Astrocyte of the spinal cord (primary cell): Measurements from ENCODE around the gene CCDC191.

Experiments used
- DNase-seq: peaks from one replicate; pipeline ENCODE4 v3.0.0; 2011; ENCODE audit warnings: low read depth, low spot score
- H3K4me3 ChIP-seq: 2 replicates; pipeline ENCODE4 v1.5.1; 2011; ENCODE audit warnings: low read depth, mild to moderate bottlenecking, low read length, moderate library complexity
- in situ Hi-C: cut with HindIII; loops from 2 replicates; pipeline ENCODE4 v1.10.0; 2017; ENCODE audit warnings: low sequenced_read_pairs
- TF ChIP-seq, protein P1 (sequence below): IDR thresholded peaks from 2 replicates; pipeline ENCODE4 v1.5.1; 2012; ENCODE audit warnings: low read depth, mild to moderate bottlenecking, low read length, inconsistent platforms

Gene CCDC191

GRCh38 chr3:113983544-113983943, 72.8 kb downstream of the CCDC191 start:
- TF ChIP-seq, protein P1, sequence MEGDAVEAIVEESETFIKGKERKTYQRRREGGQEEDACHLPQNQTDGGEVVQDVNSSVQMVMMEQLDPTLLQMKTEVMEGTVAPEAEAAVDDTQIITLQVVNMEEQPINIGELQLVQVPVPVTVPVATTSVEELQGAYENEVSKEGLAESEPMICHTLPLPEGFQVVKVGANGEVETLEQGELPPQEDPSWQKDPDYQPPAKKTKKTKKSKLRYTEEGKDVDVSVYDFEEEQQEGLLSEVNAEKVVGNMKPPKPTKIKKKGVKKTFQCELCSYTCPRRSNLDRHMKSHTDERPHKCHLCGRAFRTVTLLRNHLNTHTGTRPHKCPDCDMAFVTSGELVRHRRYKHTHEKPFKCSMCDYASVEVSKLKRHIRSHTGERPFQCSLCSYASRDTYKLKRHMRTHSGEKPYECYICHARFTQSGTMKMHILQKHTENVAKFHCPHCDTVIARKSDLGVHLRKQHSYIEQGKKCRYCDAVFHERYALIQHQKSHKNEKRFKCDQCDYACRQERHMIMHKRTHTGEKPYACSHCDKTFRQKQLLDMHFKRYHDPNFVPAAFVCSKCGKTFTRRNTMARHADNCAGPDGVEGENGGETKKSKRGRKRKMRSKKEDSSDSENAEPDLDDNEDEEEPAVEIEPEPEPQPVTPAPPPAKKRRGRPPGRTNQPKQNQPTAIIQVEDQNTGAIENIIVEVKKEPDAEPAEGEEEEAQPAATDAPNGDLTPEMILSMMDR = no peak
- no peak overlapping the region for H3K4me3 ChIP-seq
- in situ Hi-C loops = no loop called here
- no peak for DNase-seq

DNA sequence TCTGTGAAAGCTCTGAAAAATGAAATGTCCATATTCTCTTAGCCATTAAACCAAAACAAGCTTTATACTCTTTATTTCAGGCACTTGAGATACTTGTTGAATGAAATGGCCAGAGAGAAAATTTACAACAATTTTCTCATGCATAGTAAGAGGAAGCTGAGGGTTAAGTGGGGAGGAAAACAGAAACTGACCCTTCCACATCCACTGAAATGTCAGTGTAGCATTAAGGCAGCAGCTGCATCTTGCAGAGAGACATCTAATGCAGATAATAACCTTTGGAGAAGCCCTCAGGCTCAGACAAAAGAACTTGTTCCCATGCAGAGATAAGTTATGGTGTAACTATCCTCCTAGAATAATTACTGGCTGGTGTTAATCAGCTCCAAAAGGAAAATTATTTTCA, 74.5 kb downstream of the CCDC191 start:
- TF ChIP-seq, protein P1 = no peak
- no peak for DNase-seq
- H3K4me3 ChIP-seq = no peak overlapping the region
- in situ Hi-C loops = no loop called here

DNA sequence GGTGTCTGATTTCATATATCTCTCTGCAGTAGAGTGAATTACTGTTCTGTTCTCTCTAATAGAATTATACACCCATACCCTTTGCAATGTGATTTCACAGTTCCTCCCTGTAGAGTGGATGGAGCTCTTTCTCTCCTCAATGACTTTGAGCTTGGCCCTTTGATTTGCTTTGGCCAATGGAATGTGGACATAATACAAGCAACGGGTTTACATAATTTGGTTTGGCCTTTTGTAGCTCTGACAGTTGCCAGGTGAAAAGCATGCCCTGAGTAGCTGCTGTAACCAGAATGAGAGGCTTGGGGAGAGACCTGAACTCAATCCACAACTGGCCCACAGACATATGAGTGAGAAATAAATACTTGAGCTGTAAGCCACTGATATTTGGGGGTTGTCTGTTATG, 76.4 kb downstream of the CCDC191 start:
- TF ChIP-seq, protein P1 = no peak
- no peak for DNase-seq
- in situ Hi-C loops = no loop called here
- no peak overlapping the region for H3K4me3 ChIP-seq

DNA sequence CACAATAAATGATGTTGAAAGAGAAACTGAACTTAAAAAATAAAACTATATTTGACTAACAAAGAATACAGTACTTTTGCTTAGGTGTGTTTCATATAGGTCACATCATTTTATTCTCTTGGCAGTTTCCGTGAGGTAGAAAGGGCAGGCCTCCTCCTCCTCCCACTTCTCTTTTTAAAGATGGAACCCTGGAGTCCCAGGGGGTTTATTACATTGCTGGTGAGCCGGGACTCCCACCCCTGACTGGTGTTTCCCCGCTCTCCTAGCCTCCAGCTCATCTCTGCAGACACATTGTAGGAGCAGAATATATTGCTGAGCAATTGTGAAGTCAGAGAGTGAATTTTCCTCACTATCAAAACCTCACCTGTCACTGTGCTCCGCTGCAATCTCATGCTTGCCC, 78.5 kb downstream of the CCDC191 start:
- in situ Hi-C loops = no loop called here
- DNase-seq = no peak
- no peak overlapping the region for H3K4me3 ChIP-seq
- TF ChIP-seq, protein P1 = no peak

DNA sequence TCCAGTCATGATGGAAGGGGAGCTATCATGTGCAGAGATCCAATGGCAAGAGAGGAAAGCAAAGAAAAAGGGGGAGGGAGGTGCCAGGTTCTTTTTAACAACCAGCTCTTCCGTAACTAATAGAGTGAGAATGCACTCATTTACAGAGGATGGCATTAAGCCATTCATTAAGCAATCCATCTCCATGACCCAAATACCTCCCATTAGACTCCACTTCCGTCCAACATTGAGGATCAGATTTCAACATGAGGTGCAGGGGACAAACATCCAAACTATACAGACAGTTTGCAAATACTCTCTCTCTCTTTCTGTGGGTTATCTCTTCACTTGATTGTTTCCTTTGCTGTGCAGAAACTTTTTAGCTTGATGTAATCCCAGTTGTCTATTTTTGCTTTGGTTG, 87.3 kb downstream of the CCDC191 start:
- TF ChIP-seq, protein P1 = no peak
- DNase-seq = no peak
- in situ Hi-C loops = no loop called here
- H3K4me3 ChIP-seq = no peak overlapping the region

- H3K4me3 ChIP-seq = no peak overlapping the region
- DNase-seq = no peak
- TF ChIP-seq, protein P1 = no peak
- in situ Hi-C loops = no loop called here
Observed at GRCh38 chr3:113966172-113966571, 90.2 kb downstream of the CCDC191 start.

- no peak for DNase-seq
- in situ Hi-C loops = no loop called here
- H3K4me3 ChIP-seq = no peak overlapping the region
- TF ChIP-seq, protein P1 = no peak
Observed at GRCh38 chr3:113963879-113964278, 92.4 kb downstream of the CCDC191 start.
